ENCODE results near the gene LASP1.

GRCh38 chr17:38851434-38851833 lies 18.4 kb upstream of the LASP1 start:
- TF ChIP-seq CTCF (IDR thresholded peaks at IDR 0.05) = no peak
- no peak for TF ChIP-seq PBX3 (IDR thresholded peaks at IDR 0.05)
- TF ChIP-seq EZH2phosphoT487 (IDR thresholded peaks at IDR 0.05; ENCODE audit: borderline replicate concordance, low read depth) = no peak
- TF ChIP-seq RAD21 (IDR thresholded peaks at IDR 0.05; ENCODE audit: low read length) = no peak
- TF ChIP-seq NFIC (IDR thresholded peaks at IDR 0.05; ENCODE audit: borderline replicate concordance) = no peak
- no peak for TF ChIP-seq NRF1 (IDR thresholded peaks at IDR 0.05; ENCODE audit: low read depth, low read length)
- TF ChIP-seq SMC3 (IDR thresholded peaks at IDR 0.05; ENCODE audit: low read depth, low read length) = no peak
- no peak for TF ChIP-seq RCOR1 (IDR thresholded peaks at IDR 0.05; ENCODE audit: low read length)
- TF ChIP-seq FOXM1 (IDR thresholded peaks at IDR 0.05; ENCODE audit: low read depth) = no peak
- TF ChIP-seq EP300 (IDR thresholded peaks at IDR 0.05; ENCODE audit: borderline replicate concordance in 1 of 2, low read depth in 1 of 2, low read length in 1 of 2) = no peak
- TF ChIP-seq TEAD4 (IDR thresholded peaks at IDR 0.05; ENCODE audit: borderline replicate concordance, insufficient read depth) = no peak

Measured in SK-N-SH (cell line).